HG03442 (cell line): ENCODE results near the gene ARL16.

Experiments used
- ATAC-seq: cut with Tn5 transposase; IDR thresholded peaks from one replicate; pipeline ENCODE4 v1.9.1; 2021; ENCODE audit warnings: mild to moderate bottlenecking, moderate library complexity; ENCODE audit not compliant: unreplicated experiment

Gene ARL16

DNA sequence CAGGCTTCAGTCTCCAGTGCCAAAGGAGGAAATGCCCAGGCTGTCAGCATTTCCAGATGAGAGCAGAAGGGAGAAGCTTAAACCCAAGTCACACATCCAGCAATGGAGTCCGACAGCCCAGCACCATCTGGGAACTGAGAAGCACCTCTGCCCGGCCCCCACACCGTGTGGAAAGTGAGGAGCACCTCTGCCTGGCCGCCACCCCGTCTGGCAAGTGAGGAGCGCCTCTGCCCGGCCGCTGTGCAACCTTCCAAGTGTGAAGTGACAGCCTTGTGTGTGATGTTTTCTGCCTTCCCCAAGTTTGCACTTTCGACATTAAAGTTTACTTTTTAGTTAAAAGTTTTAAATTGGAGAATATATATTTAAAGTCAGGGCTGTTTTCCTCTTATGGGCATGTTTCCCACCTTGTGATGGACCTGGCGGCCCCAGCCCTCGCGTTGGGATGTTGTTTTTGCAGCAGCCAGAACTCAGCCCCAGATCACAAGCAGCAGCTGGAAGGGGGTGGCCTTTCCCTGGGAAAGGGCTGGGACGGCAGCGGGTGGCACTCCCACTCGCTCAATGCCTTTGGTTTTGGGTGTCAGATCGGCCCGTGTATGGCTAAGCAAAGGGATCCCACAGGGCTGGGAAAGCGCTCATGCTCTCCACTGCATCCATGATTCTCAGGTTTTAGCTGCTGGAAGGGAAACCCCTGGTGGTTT, 9.9 kb downstream of the ARL16 start:
- no peak for ATAC-seq

DNA sequence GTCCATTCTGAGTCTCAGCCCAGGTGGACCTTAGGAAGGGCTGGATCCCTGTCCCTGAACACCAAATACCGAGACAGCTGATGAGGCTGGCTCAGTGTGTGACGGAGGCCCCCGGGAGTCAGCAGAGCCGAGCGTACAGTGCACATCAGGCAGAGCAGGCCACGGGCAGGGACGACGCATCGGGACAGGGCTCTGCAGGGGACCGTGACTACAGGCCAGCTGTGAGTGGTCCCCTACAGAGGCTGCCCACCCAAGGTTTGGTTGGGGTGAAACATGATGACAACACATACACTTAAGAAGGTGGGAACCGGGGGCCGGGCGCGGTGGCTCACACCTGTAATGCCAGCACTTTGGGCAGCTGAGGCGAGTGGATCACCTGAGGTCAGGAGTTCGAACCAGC, 10.6 kb downstream of the ARL16 start:
- ATAC-seq: no peak

DNA sequence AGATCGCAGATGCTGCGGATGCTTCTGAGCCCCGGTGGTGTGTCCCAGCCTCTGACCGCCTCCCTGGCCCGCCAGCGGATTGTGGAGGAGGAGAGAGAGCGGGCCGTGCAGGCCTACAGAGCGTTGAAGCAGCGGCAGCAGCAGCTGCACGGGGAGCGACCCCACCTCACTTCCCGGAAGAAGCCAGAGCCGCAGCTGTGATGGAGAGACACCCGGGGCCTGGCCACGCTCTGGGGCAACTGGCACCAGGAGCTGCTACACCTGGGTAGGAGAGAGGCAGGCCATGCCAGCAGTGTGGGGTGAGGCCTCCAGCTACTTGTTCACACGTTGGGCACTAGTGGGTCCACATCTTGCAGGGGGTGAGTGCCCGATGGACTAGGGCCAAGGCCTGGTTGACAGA, 11.1 kb downstream of the ARL16 start:
- no peak for ATAC-seq

DNA sequence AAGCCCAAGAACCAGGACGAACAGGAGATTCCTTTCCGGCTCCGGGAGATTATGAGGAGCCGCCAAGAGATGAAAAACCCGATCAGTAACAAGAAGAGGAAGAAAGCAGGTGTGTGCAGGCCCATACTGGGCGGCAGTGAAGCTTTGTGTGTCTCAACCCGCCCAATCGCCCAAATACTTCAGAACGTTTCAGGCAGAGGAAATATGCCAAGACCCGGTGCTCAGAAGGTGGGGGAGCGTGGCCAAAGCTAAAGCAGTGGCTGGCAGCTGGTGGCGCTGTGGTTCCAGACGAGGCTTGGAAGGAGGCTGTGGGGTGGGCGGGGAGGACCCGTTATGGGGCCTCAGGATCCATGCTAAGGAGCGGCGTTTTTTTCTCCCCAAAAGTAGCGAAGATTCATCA, 15.8 kb downstream of the ARL16 start:
- ATAC-seq: no peak

DNA sequence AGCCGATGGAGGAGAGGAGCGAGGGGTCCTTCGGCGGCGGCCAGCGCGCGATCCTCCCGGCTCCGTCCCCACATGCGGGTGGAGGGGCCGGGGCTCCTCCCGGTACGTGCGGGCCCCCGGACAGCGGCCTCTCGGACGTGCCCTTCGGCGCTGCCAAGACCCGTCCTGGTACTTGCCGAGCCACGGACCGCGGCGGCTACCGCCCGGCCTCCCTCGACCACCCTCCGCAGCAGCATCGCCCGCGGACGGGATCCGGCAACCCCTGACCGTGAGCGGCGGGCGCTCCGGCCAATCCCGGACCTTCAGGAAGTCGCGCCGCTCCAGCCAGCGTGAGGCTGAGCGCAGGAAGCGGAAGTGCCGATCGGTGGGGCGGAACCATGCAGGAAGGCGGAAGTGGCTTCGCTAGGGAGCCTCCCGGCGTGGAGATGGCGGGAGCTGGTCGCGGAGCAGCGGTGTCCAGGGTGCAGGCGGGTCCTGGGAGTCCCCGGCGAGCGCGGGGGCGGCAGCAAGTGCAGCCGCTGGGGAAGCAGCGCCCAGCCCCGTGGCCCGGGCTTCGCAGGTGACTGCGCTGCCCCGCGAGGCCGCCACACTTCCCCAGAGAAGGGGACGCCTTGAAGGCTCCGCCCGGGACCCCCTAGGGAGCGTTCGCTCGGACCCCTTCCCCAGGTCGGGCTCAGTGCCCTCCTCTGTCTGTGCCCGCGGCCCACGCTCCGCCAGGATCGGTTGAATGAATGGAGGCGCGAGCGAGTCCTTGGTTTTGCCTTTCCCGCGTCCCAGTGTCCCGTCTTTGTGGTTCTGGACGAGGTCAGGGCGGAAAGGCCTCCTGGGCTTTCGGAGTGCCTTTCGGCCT, 17.0 kb downstream of the ARL16 start, which contains the start of the genes CCDC137 and OXLD1:
CCDC137 (plus strand) TSS at position 396 of the 850 bp plus-strand sequence; CDS start at position 426, 30 bp downstream.
OXLD1 (minus strand) TSS at position 264 of the 850 bp plus-strand sequence; CDS start at position 236, 28 bp downstream.
- peak; percentile 86 for ATAC-seq

DNA sequence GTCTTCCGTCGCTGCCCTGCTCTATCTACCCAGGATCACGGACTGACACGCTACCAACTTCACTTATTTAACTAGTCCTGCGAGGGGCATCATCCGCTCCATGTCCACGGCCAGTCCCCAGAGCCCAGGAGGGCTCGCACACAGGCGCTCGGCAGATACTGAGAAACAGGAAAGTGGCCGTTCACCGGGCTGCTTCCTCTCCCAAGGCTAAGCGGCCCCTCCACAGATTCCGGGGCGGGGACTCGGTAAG, 17.6 kb downstream of the ARL16 start:
- ATAC-seq: peak; percentile 15

DNA sequence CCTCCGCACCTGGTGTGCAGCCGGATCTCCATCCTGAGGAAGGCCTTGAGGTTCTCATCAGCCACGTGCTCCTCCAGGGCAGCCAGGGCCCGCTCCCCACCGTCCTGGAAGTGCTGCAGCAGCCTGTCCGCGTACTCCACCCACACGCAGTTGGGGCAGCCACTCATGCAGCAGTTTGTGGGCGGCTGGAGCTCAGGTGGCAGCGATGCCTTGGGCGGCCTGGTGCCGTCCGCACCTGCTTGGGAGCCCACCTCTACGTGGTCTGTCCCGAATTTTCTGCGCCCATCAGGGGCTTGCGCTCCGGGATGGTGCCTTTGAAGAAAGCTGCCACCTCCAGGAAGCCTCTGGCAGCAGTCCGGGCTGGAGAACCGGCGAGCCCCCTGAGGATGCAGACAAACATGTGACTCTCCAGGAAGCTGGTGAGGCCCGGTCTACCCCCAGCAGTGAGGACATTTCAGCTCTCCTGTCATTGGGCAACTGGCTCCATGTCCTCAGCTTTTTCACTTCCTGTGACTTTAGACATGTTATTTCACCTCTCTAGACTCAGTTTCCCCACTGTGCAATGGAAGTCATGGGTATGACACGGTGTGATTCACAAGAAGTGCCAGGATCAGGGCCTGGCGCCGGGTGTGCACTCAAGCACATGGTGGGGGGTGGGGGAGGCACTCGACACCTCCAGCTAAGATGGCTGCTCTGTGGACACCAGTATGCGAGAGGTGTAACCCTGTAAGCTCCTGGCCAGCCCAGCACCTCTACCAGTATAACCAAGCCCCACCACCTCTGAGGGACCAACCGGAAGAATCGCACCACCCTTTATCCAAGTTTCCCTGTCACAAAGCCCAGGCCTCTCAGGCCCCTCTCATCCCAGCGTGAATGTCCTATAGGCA, 18.1 kb downstream of the ARL16 start:
- peak; percentile 5 for ATAC-seq

DNA sequence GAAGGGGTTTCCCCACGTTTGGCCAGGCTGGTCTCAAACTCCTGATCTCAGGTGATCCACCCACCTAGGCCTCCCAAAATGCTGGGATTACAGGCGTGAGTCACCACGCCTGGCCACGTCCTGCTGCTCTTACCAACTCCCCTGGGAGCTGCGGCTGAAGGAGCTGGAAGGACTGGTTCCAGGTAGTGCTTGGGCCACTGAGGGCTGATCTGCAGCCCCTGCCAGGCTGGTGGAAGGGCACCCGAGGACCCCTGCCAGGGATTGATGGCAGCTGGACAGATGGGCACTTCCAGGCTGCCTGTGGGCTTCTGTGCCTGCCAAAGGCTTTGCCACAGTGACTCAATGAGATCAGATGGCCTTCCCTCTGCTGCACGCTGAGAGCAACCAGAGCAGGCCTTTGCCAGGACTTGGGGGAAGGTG, 19.5 kb downstream of the ARL16 start:
- no peak for ATAC-seq

DNA sequence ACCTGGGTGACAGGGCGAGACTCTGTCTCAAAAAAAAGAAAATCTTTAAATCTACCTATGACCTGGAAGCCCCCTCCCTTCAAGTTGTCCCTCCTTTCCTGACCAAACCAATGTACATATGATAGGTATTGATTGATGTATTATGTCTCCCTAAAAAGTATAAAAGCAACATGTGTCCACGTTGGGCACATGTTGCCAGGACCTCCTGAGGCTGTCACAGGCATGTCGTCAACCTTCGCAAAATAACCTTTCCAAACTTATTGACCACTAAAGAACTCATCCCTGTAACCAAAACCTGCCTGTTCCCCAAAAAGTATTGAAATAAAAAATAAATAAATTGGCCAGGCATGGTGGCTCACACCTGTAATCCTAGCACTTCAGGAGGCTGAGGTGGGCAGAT, 21.6 kb downstream of the ARL16 start:
- ATAC-seq: no peak

DNA sequence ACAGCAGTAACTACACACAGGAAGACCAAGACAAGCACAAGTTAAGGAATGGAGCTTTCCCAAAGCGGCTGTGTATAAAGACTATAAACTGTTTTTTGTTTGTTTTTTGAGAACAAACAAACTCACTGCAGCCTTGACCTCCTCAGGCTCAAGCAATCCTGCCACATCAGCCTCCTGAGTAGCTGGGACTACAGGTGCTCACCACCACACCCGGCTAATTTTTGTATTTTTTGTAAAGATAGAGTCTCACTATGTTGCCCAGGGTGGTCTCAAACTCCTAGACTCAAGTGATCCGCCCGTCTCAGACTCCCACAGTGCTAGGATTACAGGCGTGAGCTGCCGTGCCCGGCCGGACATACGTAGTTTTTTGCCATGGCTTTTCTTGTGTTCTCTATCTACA, 23.2 kb downstream of the ARL16 start:
- ATAC-seq: no peak

DNA sequence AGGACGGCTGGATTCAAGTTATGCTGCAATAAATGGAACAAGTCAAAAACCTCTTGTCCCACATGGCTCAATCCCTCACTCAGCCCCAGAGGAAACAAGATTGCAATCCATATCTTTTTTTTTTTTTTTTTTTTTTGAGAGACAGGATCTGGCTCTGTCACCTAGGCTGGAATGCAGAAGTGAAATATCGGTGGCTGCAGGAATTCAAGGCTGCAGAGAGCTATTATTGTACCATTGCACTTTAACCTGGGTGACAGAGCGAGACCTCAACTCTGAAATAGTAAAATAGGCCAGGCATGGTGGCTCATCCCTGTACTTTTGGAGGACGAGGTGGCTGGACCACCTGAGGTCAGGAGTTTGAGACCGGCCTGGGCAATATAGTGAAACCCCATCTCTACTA, 24.6 kb downstream of the ARL16 start:
- no peak for ATAC-seq

DNA sequence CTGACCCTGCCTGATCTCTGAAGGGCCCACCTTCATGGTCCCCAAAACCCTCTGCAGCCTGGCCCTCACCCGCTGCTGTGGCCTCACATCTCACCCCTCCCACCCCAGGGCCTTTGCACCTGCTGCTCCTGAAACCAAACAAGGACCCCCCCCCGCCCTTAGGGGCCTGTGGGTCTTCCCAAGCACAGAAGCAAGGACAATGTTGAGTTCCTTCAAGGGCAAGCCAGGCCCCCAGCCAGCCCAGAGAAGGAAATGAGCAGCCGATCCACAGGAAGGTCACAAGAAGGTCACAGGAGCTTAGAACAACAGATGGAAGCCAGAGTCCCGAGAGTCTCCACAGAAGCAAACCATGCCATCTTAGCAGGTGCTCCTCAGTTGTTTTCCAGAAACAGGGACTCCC, 26.8 kb downstream of the ARL16 start:
- no peak for ATAC-seq

DNA sequence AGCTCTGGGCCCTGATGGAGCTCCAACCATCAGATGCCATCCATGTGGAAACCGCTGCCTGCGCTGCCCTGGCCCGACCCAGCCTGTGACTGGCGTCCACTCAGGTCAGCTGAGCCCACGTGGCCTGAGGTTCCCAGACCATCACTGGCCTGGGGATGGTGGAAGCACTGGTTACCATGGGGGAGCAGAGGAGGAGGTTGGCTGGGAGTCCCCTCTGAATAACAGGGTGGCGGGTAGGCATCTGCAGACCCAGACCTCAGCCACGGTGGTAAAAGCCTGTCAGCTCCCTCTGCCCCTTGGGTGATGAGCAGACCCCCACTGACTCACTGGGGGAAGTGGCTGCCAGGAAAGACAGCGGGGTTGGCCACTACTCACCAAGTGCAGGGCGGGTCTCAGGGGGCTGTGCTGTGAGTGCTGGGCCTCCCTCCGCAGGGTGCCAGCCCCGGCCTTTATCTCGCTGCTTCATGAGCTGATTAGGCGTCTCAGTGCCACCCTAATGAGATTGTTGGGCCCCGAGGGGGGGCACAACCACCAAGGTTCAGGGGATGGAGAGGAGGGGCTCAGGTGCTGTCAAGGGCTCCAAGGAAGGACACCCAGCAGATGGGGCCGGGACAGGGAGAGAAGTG, 27.4 kb downstream of the ARL16 start, which contains the start of gene PDE6G:
PDE6G (minus strand) TSS at position 425 of the 626 bp plus-strand sequence. CDS start 3,237 bp downstream, outside the sequence.
- no peak for ATAC-seq

DNA sequence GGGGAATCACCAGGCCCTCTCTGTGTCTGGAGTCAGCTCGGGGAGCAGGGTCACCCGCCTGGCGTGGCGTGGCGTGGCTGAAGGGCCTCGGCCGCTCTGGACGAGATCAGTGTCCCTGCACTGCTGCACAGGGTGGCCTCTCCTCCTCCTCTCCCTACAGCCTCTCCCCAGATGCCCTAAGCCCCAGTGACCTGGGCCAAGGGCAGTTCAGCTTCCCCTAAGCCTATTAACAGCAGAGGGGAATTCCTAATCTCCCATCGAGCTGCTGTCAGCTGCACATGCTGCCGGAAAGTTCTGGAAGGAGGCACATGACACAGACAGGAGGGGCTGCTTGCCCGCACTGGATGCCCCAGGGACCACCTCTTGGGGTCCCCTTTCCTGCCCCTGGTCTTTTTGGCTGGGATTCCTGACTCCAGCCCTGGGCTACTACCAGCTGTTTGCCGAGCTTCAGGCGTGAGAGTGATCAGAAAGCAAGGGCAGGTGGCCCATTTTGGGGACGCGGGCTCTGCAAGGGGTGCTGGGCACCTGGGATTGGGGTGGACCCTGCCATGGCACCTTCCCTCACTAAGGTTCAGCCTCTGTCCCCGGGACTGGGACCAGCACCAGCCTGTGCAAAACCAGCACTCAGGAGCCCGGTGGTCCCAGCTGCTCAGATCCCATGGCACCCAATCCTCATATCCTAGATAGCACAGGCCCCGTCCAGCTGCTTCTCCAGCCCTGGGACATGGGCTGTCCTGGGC, 28.0 kb downstream of the ARL16 start:
- ATAC-seq: no peak

DNA sequence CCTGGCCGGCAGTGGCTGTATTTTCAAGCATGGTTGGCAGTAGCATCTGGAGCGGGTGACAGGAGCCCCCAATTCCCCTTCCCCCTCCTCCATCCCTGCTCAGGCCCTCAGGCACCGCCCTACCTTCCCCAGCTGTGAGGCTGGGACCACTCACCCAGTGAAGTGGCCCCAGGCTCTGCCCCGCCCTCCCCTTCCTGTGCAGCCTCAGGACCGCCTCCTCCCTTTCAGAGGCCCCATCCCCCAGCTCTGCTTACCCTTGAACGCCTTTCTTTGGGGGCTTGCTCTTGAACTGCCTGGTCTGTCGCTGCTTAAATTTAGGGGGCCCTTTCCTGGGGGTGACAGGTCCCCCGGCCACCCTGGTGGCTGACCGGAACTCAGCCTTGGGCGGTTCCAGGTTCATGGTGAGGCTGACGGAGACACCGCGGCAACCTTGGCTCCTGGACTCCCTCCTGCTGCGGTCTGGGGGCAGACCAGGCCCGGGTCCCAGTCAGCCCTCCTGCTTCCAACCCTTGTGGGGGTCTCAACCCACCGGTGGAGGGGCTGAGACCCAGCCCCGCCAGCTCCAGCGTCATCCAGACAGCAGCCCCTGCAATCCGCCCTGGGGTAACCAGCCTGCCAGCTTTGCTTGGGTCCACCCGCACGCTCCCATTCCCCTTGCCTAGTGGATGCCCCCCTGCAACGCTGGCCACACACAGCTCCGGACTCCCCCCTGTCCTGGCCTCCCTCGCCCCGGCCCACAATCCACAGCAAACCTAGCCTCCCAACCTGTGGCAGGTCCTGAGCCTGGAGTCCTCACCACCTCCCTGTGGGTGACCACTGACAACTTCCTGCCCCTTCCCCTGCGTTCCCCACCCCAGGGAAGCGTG, 30.5 kb downstream of the ARL16 start:
- no peak for ATAC-seq

DNA sequence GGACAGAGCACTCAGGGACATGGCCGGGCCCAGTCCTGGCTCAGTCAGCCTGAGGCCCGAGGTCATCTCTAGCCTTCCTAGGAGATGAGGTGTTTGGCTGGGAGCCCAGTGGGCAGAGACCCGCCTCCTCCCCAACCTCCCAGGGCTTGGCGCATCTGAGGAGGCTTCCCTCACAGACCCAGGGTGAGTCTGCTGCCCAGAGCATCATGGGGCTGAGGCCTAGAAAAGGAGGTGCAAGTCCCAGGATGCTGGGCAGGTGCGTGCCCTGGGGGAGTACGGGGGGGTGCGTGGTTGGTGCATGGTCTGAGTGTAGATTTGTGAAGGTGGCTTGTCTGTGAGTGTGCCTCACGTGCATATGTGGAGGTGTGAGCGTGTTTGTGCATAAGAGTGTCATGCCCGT, 31.9 kb downstream of the ARL16 start:
- no peak for ATAC-seq

DNA sequence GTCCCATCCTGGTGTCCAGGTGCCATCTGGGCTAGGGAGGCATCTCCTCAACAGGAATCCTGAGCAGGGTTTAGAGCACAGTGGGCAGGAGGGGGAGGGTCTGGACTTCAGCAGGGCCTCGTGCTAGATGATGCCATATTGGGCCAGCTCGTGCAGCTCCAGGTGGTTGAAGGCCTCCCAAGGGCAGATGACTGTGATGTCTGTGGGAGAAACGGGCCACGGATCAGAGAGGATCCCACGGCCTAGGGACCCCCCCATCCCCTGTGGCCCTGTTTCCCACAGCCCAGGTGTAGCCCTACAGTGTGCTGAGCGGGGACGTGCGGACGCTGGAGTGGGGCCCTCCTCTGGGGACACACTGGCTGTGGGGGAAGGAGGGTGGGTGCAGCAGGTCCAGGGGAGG, 32.6 kb downstream of the ARL16 start:
- no peak for ATAC-seq

DNA sequence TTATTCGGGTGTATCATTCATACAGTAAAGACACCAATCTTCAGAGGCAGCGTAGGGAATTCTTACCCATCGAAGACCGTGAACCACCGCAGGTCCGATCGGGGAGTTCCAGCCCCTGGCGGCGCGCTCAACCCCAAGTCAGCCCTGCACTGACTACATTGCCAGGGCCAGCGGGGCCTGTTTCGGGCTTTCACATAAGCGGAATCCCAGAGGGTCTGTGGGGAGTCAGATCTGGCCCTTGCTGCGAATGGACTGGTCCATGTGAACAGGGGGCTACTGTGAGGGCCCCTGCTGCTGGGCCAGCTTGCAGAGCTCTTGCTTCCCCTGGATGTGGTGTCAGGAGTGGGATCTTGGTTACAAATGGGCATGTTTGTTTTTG, 34.9 kb downstream of the ARL16 start:
- no peak for ATAC-seq

DNA sequence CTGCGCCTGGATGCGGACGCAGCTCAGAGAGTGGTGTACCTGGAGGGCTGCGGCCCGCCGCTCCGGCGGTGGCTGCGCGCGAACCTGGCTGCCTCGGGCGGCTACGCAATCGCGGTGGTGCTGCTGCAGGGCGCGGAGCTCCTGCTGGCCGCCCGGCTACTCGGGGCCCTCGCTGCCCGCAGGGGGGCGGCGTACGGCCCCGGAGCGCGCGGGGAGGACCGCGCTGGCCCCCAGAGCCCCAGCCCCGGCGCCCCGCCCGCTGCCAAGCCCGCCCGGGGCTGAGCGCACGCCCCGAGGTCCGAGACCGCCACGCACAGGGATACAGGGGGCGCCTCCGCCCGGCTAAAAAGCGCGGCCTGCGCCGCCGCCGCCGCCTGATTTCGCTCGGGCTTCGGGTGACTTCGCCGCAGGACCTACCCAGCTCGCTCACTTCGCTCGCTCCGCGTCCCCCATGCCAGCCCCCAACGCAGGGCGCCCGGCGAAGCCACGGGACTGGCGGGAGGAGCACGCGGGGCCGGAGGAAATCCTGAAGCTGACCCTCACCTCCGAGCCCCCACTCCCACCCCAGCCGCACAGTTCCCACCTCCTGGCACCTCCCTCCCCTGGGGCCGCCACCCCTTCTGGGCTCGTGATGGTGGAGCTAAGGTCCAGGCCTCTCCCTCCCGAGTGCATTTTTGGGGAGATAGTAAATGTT, 35.4 kb downstream of the ARL16 start:
- no peak for ATAC-seq
